ENCODE data around the gene SEC22C. TPM values are rescaled to one million over a fixed set of nuclear protein-coding genes. Genes with fewer than 3 reads are reported as not detected.
"Not testable (repeated sequence)": the region's sequence is repeated elsewhere in the genome, so short reads cannot be mapped to it uniquely, and the experiment has no call there.

SEC22C gene
- total RNA-seq, 1 donor from 2014 or later = 49.8 TPM

DNA sequence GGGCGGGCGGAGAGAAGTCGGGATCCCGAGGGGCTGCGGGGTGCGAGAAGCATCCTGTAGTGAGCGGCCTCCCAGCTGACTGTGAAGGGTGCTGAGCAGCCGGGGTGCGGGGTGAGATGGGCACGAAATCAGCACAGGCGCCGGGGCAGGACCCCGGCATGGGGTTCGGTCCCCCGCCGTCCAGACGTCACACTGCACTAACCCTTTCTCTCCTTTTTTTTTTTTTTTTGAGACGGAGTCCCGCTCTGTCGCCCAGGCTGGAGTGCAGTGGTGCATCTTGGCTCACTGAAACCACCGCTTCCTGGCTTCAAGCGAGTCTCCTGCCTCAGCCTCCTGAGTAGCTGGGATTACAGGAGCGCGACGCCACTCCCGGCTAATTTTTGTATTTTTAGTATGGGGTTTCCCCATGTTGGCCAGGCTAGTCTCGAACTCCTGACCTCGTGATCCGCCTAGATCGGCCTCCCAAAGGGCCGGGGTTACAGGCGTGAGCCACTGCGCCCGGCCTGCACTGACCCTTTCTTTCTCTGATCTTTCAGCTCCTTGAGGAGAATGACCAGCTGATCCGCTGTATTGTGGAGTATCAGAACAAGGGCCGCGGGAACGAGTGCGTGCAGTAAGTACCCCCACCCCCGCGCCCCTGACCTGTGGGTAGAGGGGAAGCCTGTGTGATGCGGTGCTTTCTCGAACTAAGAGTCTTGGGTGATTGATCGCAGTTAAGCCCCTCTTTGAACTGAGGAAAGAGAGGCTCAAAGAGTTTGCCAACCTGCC, 9.4 kb upstream of the SEC22C start:
- Mint-ChIP-seq H3K9me3 (ENCODE audit: low read depth) (no peaks in the 10 kb centered on the region), H3K27me3 (ENCODE audit: low read depth) (no peaks in the 10 kb centered on the region), H3K4me1 (ENCODE audit: low read depth) (peaks cover 25% of the 10 kb centered on the region), H3K4me3 (ENCODE audit: unreplicated experiment) (peak overlapping the region; percentile 87), H3K36me3 (ENCODE audit: low read depth) (peaks cover 6% of the 10 kb centered on the region), H3K27ac (ENCODE audit: unreplicated experiment) (peak overlapping the region; percentile 96)
- DNase-seq (ENCODE audit: low spot score) = no peak
- TF ChIP-seq, protein P1, sequence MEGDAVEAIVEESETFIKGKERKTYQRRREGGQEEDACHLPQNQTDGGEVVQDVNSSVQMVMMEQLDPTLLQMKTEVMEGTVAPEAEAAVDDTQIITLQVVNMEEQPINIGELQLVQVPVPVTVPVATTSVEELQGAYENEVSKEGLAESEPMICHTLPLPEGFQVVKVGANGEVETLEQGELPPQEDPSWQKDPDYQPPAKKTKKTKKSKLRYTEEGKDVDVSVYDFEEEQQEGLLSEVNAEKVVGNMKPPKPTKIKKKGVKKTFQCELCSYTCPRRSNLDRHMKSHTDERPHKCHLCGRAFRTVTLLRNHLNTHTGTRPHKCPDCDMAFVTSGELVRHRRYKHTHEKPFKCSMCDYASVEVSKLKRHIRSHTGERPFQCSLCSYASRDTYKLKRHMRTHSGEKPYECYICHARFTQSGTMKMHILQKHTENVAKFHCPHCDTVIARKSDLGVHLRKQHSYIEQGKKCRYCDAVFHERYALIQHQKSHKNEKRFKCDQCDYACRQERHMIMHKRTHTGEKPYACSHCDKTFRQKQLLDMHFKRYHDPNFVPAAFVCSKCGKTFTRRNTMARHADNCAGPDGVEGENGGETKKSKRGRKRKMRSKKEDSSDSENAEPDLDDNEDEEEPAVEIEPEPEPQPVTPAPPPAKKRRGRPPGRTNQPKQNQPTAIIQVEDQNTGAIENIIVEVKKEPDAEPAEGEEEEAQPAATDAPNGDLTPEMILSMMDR (IDR thresholded peaks at IDR 0.05) = no peak

DNA sequence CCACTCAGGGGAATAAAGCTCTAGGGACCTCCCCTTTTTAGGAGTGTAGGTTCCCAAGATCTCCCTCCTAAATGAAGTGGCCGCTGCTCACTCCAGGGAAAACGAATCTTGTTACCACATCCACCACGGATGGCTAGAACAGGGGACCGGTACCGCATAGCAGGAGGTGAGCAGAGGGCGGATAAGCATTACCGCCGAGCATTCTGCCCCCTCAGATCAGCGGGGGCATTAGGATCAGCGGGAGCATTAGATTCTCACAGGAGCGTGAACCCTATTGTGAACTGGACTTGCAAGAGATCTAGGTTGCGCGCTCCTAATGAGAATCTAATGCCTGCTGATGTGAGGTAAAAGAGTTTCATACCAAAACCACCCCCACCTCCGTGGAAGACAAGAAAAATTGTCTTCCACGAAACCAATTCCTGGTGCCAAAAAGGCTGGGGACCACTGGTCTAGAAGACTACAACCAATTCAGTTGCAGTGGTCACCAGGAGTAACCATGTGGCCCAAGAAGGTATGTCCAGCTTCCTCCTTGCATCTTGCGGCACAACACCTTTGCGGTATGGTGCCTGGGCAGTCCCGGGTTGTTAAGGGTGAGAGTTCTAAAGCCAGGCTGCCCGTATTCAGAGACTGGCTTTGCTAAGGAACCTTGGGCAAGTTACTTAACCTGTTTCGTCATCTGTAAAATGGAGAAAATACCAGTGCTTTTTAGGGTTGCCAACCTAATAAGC, 7.8 kb upstream of the SEC22C start:
- Mint-ChIP-seq H3K9me3 (ENCODE audit: low read depth) (no peaks in the 10 kb centered on the region), H3K27ac (ENCODE audit: unreplicated experiment) (no peak overlapping the region), H3K4me3 (ENCODE audit: unreplicated experiment) (peak overlapping the region; percentile 87), H3K27me3 (ENCODE audit: low read depth) (no peaks in the 10 kb centered on the region), H3K4me1 (ENCODE audit: low read depth) (peaks cover 25% of the 10 kb centered on the region), H3K36me3 (ENCODE audit: low read depth) (peaks cover 6% of the 10 kb centered on the region)
- no peak for DNase-seq (ENCODE audit: low spot score)
- TF ChIP-seq, protein P1 (IDR thresholded peaks at IDR 0.05) = no peak

DNA sequence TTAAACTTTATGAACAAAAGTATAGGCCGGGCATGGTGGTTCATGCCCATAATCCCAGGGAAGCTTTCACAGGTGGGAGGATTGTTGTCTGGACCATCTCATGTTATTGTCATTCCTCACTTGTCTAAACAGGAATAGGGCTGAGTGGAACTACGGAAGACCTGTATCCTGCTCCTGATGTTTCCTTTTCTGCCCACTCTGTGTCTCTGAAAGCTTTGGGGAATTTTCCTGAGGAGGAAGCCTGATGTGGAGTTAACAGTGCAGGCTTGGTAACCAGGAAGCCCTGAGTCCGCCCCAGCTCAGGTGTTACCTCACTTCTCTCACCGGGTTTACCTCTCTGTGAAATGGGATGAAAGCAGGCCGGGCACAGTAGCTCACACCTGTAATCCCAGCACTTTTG, 6.9 kb upstream of the SEC22C start:
- Mint-ChIP-seq H3K9me3 (ENCODE audit: low read depth) (no peaks in the 10 kb centered on the region), H3K4me3 (ENCODE audit: unreplicated experiment) (no peak overlapping the region), H3K27me3 (ENCODE audit: low read depth) (no peaks in the 10 kb centered on the region), H3K36me3 (ENCODE audit: low read depth) (peaks cover 2% of the 10 kb centered on the region), H3K27ac (ENCODE audit: unreplicated experiment) (no peak overlapping the region), H3K4me1 (ENCODE audit: low read depth) (peaks cover 20% of the 10 kb centered on the region)
- DNase-seq (ENCODE audit: low spot score) = no peak
- TF ChIP-seq, protein P1 (IDR thresholded peaks at IDR 0.05) = no peak

DNA sequence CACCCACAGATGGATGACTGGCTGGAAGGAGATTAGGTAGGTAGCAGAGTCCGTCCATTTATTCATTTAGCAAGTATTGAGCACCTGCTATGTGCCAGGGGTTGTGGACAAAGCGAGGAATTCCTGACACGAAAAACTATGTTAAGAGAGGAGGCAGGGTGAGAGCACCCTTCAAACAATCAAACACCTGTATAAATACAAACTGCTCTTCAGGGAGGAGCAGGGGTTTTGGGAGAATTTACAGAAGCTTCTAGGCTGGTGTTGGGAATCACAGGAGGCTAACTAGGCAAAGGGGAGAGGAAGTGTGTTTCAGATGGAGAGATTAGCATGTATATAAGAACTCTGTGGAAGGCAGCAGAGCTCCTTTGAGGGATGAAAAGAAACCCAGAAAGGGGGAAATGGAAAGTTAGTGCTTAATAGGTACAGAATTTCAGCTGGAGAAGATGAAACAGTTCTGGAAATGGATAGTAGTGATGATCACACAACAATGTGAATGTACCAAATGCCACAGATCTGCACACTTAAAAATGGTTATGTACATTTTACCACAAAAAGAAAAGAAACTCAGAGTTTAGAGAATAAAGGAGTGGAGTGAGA, 805 bp upstream of the SEC22C start:
- TF ChIP-seq, protein P1 (IDR thresholded peaks at IDR 0.05) = no peak
- no peak for DNase-seq (ENCODE audit: low spot score)
- peak overlapping the region; percentile 94 for H3K27ac Mint-ChIP-seq (ENCODE audit: unreplicated experiment)
- peaks cover 31% of the 10 kb centered on the region for H3K4me1 Mint-ChIP-seq (ENCODE audit: low read depth)
- H3K36me3 Mint-ChIP-seq (ENCODE audit: low read depth) = peaks cover 7% of the 10 kb centered on the region
- no peaks in the 10 kb centered on the region for H3K9me3 Mint-ChIP-seq (ENCODE audit: low read depth)
- H3K4me3 Mint-ChIP-seq (ENCODE audit: unreplicated experiment) = peak overlapping the region; percentile 91
- H3K27me3 Mint-ChIP-seq (ENCODE audit: low read depth) = no peaks in the 10 kb centered on the region

DNA sequence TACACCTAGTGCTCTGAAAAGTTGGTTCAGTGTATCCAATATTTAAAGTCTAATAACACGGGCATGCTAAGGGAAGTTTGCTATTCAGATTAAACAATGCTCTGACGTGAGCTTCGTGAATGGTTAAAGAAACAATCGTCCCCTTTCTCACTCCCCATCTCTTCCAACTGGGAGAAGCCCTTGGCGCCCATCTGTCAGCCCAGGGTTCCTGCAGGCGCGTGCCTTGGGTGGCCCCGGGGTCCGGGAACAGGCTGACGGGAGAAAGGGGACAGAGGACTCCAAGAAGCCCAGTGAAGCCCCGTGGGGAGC, 413 bp downstream of the SEC22C start:
- Mint-ChIP-seq H3K4me1 (ENCODE audit: low read depth) (peaks cover 31% of the 10 kb centered on the region), H3K27me3 (ENCODE audit: low read depth) (no peaks in the 10 kb centered on the region), H3K4me3 (ENCODE audit: unreplicated experiment) (peak overlapping the region; percentile 91), H3K9me3 (ENCODE audit: low read depth) (no peaks in the 10 kb centered on the region), H3K36me3 (ENCODE audit: low read depth) (peaks cover 9% of the 10 kb centered on the region), H3K27ac (ENCODE audit: unreplicated experiment) (no peak overlapping the region)
- TF ChIP-seq, protein P1 (IDR thresholded peaks at IDR 0.05) = no peak
- DNase-seq (ENCODE audit: low spot score) = no peak

DNA sequence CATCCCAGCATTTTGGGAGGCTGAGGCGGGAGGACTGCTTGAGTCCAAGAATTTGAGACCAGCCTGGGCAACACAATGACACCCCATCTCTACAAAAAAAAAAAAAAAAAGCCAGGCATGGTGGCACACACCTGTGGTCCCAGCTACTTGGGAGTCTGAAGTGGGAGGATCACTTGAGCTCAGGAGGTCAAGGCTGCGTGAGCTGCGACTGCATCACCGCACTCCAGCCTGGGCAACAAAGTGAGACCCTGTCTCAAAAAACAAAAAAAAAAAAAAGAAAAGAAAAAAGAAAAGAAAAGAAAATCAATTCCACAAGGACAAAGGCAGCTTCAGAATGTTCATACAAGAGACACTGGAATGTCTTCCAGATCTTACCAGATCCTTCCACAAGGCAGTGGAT, 2.4 kb downstream of the SEC22C start:
- peaks cover 31% of the 10 kb centered on the region for H3K4me1 Mint-ChIP-seq (ENCODE audit: low read depth)
- H3K9me3 Mint-ChIP-seq (ENCODE audit: low read depth) = peaks cover 12% of the 10 kb centered on the region
- not testable (repeated sequence) for DNase-seq (ENCODE audit: low spot score); H3K27me3 Mint-ChIP-seq (ENCODE audit: low read depth); H3K4me3 Mint-ChIP-seq (ENCODE audit: unreplicated experiment); H3K27ac Mint-ChIP-seq (ENCODE audit: unreplicated experiment)
- peaks cover 16% of the 10 kb centered on the region for H3K36me3 Mint-ChIP-seq (ENCODE audit: low read depth)

Data from chondrocyte (in vitro differentiated cells).